T47D (cell line): ENCODE measurements around the gene PALD1.

Experiments used
- DNase-seq, 2 experiments: peaks; one replicate each; pipeline versions ENCODE4 v3.0.0 to v3.0.0-alpha.2; 2011 to 2012; ENCODE audit warnings: low read depth in 1 of 2, low spot score in 1 of 2
- JUND ChIP-seq: IDR thresholded peaks from 2 replicates; pipeline ENCODE4 v1.6.1; 2012; ENCODE audit warnings: low read depth
- in situ Hi-C: cut with HindIII; loops from 2 replicates; pipeline ENCODE4 v1.10.0; 2016; ENCODE audit warnings: low sequenced_read_pairs, low pct_unique_long_range_greater_than_20kb

PALD1 gene

DNA sequence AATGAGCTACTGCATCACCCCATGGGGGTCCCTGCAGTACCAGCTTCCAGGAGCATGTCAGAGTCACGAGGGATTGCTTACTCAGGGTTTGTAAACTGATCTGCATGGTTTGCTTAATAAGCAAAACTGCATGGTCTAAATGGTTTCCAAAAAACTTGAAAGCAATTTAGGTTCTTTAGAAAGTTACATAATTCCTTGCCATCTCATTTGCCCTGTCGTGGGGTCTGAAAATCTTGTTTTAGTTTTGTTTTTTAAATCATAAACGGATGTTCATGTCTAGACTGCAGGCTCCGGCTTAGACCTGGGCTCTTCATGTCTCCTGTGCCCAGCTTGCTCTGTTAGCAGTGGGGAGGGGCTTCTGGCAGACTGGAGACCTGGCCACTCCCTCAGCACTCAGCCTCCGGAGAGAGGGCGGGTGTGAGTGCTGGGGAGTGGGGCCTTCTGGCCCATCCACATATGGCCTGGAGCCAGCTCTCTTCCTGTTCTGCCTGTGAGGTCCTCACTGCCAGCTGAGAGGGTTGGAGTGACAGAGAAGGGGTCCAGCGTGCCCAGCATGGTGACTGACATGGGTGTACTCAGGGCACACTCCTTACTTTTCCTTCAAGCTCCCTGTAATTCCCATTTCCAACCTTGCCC, 106.5 kb downstream of the PALD1 start:
- in situ Hi-C loops = no loop called here
- no peak for TF ChIP-seq JUND
- DNase-seq = no peak

DNA sequence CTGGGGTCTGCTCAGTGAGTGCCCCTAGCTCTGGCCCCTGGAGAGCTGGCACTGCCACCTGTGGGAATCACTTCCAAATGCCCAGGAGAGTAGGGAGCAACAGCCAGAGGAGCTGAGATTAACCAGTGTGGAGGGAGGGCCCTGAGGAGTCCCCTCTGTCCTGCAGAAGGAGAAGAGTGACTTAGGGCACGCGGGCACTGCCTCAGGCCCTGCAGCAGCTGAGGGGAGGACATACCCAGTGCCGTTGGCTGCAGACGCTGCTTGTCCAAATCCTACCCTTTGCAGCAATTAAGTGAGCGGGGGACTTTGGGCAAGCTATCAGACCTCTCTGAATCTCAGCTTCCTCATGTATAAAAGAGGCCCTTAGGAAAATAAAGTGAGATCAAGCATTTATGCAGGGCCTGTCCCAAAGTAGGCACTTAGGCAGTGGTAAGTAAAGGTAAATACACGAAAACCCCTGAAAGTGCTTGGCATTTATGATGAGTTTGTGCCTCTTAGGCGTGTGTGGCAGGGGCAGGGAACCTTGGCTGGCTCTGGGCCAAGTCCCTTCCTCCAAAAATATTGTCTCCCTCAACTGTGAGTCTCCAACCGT, 107.1 kb downstream of the PALD1 start:
- no peak for DNase-seq
- no peak for TF ChIP-seq JUND
- in situ Hi-C loops = no loop called here

GRCh38 chr10:70586348-70586930, 107.9 kb downstream of the PALD1 start:
- in situ Hi-C loops = no loop called here
- no peak for DNase-seq
- TF ChIP-seq JUND = no peak

DNA sequence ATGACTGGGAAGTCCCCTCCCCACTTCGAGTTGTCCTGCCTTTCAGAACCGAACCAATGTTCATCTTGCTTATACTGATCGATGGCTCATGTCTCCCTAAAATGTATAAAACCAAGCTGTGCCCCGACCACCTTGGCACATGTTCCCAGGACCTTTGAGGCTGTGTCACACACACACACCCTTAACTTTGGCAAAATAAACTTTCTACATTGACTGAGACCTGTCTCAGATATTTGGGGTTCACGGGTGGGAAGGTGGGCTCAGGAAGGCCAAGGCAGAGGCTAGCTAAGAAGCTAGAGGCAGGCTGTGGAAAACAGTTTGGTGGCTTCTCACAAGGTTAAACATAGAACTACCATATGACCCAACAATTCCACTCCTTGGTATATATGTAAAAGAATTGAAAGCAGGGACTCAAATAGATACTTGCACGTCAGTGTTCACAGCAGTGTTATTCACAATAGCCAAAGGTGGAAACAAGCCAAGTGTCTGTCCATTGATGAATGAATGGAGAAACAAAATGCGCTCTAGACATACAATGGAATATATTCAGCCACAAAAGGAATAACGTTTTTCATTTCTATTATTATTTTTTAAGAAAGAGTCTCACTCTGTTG, 108.6 kb downstream of the PALD1 start:
- DNase-seq = no peak
- TF ChIP-seq JUND = no peak
- in situ Hi-C loops = no loop called here

DNA sequence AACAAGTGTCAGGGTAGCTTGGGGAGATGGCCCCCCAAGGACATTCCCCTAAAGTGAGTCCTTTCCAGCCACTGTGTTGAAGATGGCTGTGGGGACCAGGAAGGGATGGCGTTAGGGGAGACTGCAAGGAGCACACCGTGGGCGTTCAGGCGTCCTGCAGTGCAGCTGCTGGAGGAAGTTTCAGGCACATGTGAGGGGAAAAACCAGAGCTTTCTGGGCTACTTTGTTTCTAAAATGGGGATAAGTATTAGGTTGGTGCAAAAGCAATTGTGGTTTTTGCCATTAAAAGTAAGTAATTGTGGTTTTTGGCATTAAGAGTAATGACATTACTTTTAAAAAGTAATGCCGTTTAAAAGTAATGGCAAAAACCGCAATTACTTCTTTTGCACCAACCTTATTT, 109.7 kb downstream of the PALD1 start:
- no peak for TF ChIP-seq JUND
- in situ Hi-C loops = no loop called here
- no peak for DNase-seq

DNA sequence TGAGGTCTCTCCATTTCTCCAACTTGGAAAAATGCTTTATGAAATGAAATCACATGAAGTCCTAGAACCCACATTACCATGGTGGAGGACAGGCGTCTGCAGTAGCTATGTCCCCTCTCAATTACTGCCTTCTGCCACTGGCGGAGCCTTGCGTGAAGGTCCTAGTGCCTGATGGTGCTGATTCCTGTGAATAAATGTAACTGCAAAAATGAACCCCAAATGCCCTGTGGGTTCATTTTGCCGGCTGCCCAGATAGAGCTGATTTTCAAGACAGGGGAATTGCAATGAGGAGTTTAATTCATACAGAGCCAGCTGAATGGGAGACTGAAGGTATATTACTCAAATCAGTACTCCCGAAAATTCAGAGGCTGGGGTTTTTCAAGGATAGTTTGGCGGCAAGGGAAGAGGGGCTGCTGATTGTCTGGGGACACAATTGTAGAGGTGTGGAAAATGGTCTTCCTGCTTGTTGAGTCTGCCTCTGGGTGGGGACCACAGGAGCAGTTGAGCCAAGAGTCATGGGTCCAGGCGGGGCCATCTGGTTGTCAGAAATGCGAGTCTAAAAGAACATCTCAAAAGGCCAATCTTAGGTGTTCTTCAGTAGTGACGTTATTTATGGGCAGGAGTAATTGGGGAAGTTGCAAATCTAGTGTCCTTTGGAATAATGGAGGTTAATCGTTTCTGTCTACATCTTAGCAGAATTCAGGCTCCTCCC, 110.4 kb downstream of the PALD1 start:
- in situ Hi-C loops = no loop called here
- DNase-seq = no peak
- no peak for TF ChIP-seq JUND

GRCh38 chr10:70589762-70590654, 111.4 kb downstream of the PALD1 start:
- in situ Hi-C loops = no loop called here
- DNase-seq = no peak
- TF ChIP-seq JUND = no peak

DNA sequence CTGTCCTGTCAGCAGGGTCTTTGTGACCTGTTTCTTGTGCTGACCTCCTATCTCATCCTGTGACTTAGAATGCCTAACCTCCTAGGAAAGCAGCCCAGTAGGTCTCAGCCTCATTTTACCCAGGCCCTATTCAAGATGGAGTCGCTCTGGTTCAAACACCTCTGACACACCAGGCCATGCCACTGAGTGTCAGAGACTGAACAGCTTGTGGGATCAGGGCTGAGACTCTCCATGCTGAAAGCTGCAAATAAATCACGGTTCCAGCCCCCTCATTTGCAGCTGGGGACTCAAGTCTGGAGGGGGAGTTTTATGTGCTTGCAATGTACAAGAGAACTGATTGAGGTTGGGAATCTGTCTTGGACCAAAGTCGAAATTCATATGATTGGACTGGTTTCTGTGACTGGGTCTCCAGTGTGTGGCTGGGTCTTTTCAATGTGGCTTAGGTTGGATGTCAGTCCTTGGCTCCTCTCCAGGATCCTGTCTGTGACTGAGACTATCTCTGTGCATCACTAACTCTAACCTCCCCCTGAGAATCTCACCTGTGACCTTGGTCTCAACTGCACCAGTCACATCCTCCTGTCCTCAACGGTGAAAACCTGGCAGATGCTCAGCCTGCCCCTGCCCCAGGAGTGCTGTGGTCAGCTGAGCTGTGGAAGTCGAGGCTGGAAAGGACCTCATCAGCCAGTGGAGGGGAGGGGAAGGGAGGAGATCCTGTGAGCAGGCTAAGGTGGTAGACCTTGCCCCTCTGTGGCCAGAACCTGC, 112.3 kb downstream of the PALD1 start:
- no peak for DNase-seq
- no peak for TF ChIP-seq JUND
- in situ Hi-C loops = no loop called here

GRCh38 chr10:70592186-70592735, 113.7 kb downstream of the PALD1 start:
- in situ Hi-C loops = no loop called here

GRCh38 chr10:70592746-70593512, 114.4 kb downstream of the PALD1 start:
- no peak for TF ChIP-seq JUND
- in situ Hi-C loops = no loop called here
- no peak for DNase-seq

More at GRCh38 chr10:70592186-70592735, 113.7 kb downstream of the PALD1 start:
- no peak for DNase-seq
- TF ChIP-seq JUND = no peak
